Upper lobe of left lung (tissue), 4 donors: ENCODE data around the gene ASTN2.

Experiments used
- EP300 ChIP-seq, 4 donors: sonication (generic); formaldehyde crosslinking; IDR thresholded peaks; one replicate each; pipeline ENCODE4 v1.5.1; 2017; ENCODE audit warnings: antibody characterized with exemption in 4 of 4, control low read depth in 2 of 4
- POLR2A ChIP-seq, 4 donors: fragments of 450-650 bp; IDR thresholded peaks; one replicate each; pipeline ENCODE4 v1.5.1; 2016 to 2017; ENCODE audit warnings: antibody characterized with exemption in 4 of 4, mild to moderate bottlenecking in 2 of 4
- TF ChIP-seq, protein P1 (sequence below), 6 experiments: fragments of 450-650 bp in 4 of 6; fragments of 200-600 bp in 2 of 6; sonication (generic) in 2 of 6; IDR thresholded peaks; one replicate each; pipeline ENCODE4 v1.5.1; 2016 to 2019; ENCODE audit warnings: antibody characterized with exemption in 6 of 6

DNA sequence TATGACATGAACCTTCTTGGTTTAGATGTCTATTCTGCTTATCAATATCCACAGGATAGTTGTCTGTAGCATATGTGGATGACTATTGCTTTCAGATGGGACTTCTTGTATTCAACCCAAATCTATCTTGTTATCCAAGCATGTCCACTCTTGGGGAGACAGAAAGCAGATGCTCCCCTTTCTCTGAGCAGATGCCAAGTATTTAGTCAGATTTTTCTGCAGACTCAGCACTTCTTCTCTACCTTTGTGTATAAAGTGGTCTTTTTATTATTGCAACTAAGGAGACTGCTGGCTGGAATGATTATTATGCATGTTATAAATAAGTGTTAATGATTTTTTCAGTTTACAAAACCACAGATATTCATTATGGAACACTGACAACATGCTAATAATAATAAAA, 45.1 kb upstream of the ASTN2 start:
- TF ChIP-seq, protein P1, sequence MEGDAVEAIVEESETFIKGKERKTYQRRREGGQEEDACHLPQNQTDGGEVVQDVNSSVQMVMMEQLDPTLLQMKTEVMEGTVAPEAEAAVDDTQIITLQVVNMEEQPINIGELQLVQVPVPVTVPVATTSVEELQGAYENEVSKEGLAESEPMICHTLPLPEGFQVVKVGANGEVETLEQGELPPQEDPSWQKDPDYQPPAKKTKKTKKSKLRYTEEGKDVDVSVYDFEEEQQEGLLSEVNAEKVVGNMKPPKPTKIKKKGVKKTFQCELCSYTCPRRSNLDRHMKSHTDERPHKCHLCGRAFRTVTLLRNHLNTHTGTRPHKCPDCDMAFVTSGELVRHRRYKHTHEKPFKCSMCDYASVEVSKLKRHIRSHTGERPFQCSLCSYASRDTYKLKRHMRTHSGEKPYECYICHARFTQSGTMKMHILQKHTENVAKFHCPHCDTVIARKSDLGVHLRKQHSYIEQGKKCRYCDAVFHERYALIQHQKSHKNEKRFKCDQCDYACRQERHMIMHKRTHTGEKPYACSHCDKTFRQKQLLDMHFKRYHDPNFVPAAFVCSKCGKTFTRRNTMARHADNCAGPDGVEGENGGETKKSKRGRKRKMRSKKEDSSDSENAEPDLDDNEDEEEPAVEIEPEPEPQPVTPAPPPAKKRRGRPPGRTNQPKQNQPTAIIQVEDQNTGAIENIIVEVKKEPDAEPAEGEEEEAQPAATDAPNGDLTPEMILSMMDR (IDR thresholded peaks at IDR 0.05): no peak
- TF ChIP-seq POLR2A (IDR thresholded peaks at IDR 0.05) (no peak), EP300 (IDR thresholded peaks at IDR 0.05) (no peak)
